ENCODE results near the gene ADTRP.

- TF ChIP-seq CTCF (IDR thresholded peaks at IDR 0.05) (no peak), POLR2A (IDR thresholded peaks at IDR 0.05) (no peak)
Measured at GRCh38 chr6:11705069-11705468, 73.5 kb downstream of the ADTRP start.
